OCI-LY7 (cell line): ENCODE measurements around the gene SLC13A2.

Experiments used
- EZH2phosphoT487 ChIP-seq: fragments of 200-600 bp; sonication (generic); IDR thresholded peaks from 2 replicates; pipeline ENCODE4 v1.6.1; 2018; ENCODE audit warnings: low read depth, borderline replicate concordance, mild to moderate bottlenecking, mixed run types, antibody characterized with exemption, low read length, moderate library complexity, mixed read lengths
- TF ChIP-seq, protein P1 (sequence below): fragments of 200-600 bp; sonication (generic); conservative IDR thresholded peaks from 2 replicates; pipeline ENCODE4 v1.5.1; 2014; ENCODE audit warnings: mild to moderate bottlenecking, antibody characterized with exemption, low read length, moderate library complexity, mixed read lengths

DNA sequence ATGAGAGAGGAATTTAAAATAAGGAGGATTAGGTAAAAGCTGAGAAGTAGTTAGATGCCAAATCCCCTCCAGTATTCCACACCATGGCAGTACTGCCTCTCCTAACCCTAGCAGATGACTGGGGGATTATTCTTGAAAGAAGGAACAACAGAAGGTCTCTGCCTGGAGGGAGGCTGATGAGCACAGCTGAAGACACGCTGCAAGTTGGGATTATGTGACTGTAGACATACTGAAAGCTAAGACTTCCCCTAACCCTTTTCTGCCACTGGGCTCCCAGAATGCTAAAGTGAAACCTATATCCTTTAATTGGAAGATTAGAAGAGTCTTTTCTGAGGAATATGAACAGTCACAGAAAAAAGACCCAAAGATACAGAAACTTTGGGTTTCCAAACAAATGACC, 39.7 kb upstream of the SLC13A2 start:
- TF ChIP-seq, protein P1, sequence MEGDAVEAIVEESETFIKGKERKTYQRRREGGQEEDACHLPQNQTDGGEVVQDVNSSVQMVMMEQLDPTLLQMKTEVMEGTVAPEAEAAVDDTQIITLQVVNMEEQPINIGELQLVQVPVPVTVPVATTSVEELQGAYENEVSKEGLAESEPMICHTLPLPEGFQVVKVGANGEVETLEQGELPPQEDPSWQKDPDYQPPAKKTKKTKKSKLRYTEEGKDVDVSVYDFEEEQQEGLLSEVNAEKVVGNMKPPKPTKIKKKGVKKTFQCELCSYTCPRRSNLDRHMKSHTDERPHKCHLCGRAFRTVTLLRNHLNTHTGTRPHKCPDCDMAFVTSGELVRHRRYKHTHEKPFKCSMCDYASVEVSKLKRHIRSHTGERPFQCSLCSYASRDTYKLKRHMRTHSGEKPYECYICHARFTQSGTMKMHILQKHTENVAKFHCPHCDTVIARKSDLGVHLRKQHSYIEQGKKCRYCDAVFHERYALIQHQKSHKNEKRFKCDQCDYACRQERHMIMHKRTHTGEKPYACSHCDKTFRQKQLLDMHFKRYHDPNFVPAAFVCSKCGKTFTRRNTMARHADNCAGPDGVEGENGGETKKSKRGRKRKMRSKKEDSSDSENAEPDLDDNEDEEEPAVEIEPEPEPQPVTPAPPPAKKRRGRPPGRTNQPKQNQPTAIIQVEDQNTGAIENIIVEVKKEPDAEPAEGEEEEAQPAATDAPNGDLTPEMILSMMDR: no peak
- TF ChIP-seq EZH2phosphoT487: no peak
